Vagina (tissue), 2 donors: ENCODE measurements around the gene DOK7. TPM values are rescaled to one million over a fixed set of nuclear protein-coding genes. Genes with fewer than 3 reads are reported as not detected.

Experiments
- DNase-seq, 2 donors: peaks; one replicate each; pipeline ENCODE4 v3.0.0-alpha.2; 2017; ENCODE audit errors: extremely low spot score in 2 of 2
- H3K27ac ChIP-seq: fragments of 200-600 bp; sonication (generic); one replicate; pipeline ENCODE4 v1.5.1; 2019
- H3K27me3 ChIP-seq: fragments of 200-600 bp; sonication (generic); one replicate; pipeline ENCODE4 v1.5.1; 2019
- H3K36me3 ChIP-seq, 2 donors: fragments of 200-600 bp; sonication (generic); one replicate each; pipeline ENCODE4 v1.5.1; 2017 to 2019
- H3K4me1 ChIP-seq: fragments of 200-600 bp; sonication (generic); one replicate; pipeline ENCODE4 v1.5.1; 2019
- H3K4me3 ChIP-seq, 2 donors: fragments of 200-600 bp; sonication (generic); 1 replicate in 1 of 2; 2 replicates in 1 of 2; pipeline ENCODE4 v1.5.1; 2016 to 2019
- H3K9me3 ChIP-seq: fragments of 200-600 bp; sonication (generic); one replicate; pipeline ENCODE4 v1.5.1; 2019
- POLR2A ChIP-seq, 2 donors: fragments of 450-650 bp; IDR thresholded peaks; one replicate each; pipeline ENCODE4 v1.6.1; 2017; ENCODE audit warnings: antibody characterized with exemption in 2 of 2, mild to moderate bottlenecking in 2 of 2, moderate library complexity in 2 of 2
- POLR2AphosphoS5 ChIP-seq, 2 donors: sonication (generic); formaldehyde crosslinking; IDR thresholded peaks; one replicate each; pipeline ENCODE4 v1.9.0; 2017; ENCODE audit warnings: antibody characterized with exemption in 2 of 2, mild to moderate bottlenecking in 2 of 2, low read depth in 1 of 2; ENCODE audit not compliant: insufficient read depth in 1 of 2
- intact Hi-C: fragments of 100-400 bp; cut with DNase I; formaldehyde crosslinking; loops from one replicate; pipeline ENCODE4 v1.15.1; 2023
- total RNA-seq: library from RNA; depleted of rRNA; stranded (reverse); fragments of >200 nt; gene quantifications from one replicate; pipeline ENCODE4 v1.2.3, GENCODE V29; 2016
- TF ChIP-seq, protein P1 (sequence below), 3 experiments: fragments of 450-650 bp in 2 of 3; fragments of 200-600 bp in 1 of 3; sonication (generic) in 1 of 3; IDR thresholded peaks; one replicate each; pipeline ENCODE4 v1.5.1; 2017 to 2019; ENCODE audit warnings: antibody characterized with exemption in 3 of 3, mild to moderate bottlenecking in 2 of 3, moderate library complexity in 2 of 3

Gene DOK7
- total RNA-seq, 1 donor from 2014 or later, result 4.7 TPM

DNA sequence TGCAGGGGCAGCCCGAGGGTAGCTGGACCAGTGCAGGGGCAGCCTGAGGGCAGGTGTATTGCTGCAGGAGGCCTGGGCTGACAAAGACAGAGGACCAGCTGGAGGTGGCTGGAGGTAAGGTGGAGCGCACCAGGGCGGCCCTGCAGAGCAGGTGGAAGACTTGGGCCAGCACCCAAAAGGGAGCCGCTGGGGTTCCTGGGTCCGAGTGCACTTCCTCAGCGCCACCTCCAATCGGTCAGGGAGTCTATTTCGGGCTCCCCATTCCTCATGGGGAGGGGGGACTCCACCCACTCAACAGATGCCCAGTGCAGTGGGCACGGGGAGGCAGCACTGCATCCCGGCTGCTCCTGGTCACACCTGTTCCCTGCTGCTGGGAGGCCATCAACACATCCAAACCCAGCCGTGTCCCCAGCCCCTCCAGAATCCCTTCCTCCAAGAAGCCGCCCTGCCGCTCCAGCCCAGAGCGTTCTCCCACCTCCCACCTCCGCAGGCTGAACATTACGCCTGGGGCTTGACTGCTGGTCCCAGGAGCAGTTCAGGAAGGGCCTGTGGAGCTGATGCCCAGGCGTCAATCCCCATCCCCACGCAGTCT lies 67.7 kb downstream of the DOK7 start:
- intact Hi-C loops, result no loop called here
- no peak for DNase-seq
- Histone ChIP-seq H3K36me3 (peaks cover 0 to 7% of the 10 kb centered on the region in 2 donors), H3K9me3 (no peaks in the 10 kb centered on the region), H3K4me3 (peak overlapping the region; percentile 77 to 99), H3K27me3 (no peaks in the 10 kb centered on the region), H3K27ac (no peak overlapping the region), H3K4me1 (peaks cover 32% of the 10 kb centered on the region)
- no peak for TF ChIP-seq POLR2AphosphoS5 (IDR thresholded peaks at IDR 0.05; ENCODE audit: insufficient read depth in 1 of 2, low read depth in 1 of 2)
- TF ChIP-seq, protein P1, sequence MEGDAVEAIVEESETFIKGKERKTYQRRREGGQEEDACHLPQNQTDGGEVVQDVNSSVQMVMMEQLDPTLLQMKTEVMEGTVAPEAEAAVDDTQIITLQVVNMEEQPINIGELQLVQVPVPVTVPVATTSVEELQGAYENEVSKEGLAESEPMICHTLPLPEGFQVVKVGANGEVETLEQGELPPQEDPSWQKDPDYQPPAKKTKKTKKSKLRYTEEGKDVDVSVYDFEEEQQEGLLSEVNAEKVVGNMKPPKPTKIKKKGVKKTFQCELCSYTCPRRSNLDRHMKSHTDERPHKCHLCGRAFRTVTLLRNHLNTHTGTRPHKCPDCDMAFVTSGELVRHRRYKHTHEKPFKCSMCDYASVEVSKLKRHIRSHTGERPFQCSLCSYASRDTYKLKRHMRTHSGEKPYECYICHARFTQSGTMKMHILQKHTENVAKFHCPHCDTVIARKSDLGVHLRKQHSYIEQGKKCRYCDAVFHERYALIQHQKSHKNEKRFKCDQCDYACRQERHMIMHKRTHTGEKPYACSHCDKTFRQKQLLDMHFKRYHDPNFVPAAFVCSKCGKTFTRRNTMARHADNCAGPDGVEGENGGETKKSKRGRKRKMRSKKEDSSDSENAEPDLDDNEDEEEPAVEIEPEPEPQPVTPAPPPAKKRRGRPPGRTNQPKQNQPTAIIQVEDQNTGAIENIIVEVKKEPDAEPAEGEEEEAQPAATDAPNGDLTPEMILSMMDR (IDR thresholded peaks at IDR 0.05), result no peak
- no peak for TF ChIP-seq POLR2A (IDR thresholded peaks at IDR 0.05)

DNA sequence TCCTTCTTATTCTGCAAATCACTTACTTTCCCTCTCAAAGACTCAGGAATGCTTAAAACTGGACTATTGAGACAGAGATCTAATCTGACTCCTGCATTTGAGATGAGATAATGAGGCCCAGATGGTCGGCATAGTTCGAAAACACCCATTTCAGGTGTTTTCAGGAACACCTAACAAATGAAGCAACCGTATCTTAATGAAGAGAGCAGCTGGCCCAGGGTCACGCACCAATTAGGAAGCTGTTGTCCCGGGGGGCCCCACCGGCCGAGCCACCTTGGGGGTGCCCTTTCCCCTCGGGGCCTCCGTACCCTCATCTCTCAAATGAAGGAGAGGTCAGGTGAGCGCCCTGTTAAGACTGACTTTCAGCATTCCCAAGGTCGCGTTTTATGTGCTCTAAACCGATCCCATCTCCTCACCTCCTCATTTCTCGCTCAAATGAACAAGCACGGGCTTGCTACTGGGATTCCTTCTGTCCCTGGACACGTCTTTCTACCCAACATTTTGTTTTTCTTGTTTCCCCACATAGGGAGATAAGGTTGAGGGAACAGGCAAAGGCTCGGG lies 68.3 kb downstream of the DOK7 start:
- DNase-seq, result no peak
- Histone ChIP-seq H3K27ac (no peak overlapping the region), H3K4me1 (peaks cover 32% of the 10 kb centered on the region), H3K4me3 (peak overlapping the region; percentile 77 to 99), H3K27me3 (no peaks in the 10 kb centered on the region), H3K9me3 (no peaks in the 10 kb centered on the region), H3K36me3 (peaks cover 0 to 7% of the 10 kb centered on the region in 2 donors)
- TF ChIP-seq POLR2AphosphoS5 (IDR thresholded peaks at IDR 0.05; ENCODE audit: insufficient read depth in 1 of 2, low read depth in 1 of 2) (no peak), POLR2A (IDR thresholded peaks at IDR 0.05) (no peak)
- TF ChIP-seq, protein P1 (IDR thresholded peaks at IDR 0.05), result no peak
- intact Hi-C loops, result no loop called here

DNA sequence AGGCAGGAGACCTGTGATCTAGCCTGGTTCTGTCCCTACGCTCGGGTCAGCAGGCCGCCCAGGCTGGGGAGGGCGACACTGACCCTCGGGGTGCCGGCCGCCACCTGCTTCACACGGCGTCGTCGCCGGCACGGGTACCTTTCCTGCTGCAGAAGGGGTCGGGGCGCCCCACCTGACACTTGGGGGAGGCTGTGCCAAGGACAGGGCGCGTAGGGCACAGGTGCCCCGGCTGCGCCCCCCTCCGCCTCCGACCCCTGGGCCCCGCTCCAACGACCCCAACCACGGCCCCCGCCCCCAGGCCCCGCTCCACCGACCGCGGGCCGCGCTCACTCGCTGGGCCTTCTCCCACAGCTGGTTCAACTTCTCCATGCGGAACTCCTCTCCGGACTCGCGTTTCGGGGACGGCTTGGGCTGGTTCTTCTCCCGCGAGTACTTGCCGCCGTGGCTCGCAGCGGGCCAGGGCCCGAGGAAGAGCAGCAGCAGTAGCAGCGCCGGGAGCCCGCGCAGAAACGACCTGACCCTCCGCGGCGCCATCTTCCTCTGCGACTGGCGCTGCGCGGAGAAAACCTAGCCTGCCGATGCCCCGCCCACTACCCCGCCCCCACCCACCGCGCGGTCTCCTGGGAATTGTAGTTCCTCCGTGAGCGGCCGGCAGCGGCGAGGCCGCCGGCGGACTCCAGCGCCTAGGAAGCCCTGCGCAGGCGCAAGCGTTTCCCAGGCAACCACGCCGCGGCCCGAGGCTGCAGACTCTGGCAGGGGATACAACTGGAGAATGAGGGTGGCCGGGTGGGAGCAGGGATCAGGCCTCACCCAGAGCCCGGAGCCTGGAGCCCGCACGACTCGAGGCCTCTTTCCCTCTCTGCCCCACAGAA lies 69.0 kb downstream of the DOK7 start, which contains the start of gene LRPAP1:
TSS of gene LRPAP1 (minus strand) at position 544 of the 872 bp plus-strand sequence. CDS start at position 534, 10 bp downstream.
- no peak for DNase-seq
- H3K4me1 ChIP-seq, result peaks cover 32% of the 10 kb centered on the region
- peak within 1 kb of the TSS; percentile 22 for H3K27ac ChIP-seq
- H3K9me3 ChIP-seq, result no peaks in the 10 kb centered on the region
- TF ChIP-seq POLR2AphosphoS5 (IDR thresholded peaks at IDR 0.05; ENCODE audit: insufficient read depth in 1 of 2, low read depth in 1 of 2) (peak; percentile 67 to 92), POLR2A (IDR thresholded peaks at IDR 0.05) (peak in 1 of 2 donors; percentile 84)
- TF ChIP-seq, protein P1 (IDR thresholded peaks at IDR 0.05), result no peak
- peak within 1 kb of the TSS; percentile 77 to 99 for H3K4me3 ChIP-seq
- H3K27me3 ChIP-seq, result no peaks in the 10 kb centered on the region
- H3K36me3 ChIP-seq, result peaks cover 0 to 7% of the 10 kb centered on the region in 2 donors
- intact Hi-C loops, result no loop called here

DNA sequence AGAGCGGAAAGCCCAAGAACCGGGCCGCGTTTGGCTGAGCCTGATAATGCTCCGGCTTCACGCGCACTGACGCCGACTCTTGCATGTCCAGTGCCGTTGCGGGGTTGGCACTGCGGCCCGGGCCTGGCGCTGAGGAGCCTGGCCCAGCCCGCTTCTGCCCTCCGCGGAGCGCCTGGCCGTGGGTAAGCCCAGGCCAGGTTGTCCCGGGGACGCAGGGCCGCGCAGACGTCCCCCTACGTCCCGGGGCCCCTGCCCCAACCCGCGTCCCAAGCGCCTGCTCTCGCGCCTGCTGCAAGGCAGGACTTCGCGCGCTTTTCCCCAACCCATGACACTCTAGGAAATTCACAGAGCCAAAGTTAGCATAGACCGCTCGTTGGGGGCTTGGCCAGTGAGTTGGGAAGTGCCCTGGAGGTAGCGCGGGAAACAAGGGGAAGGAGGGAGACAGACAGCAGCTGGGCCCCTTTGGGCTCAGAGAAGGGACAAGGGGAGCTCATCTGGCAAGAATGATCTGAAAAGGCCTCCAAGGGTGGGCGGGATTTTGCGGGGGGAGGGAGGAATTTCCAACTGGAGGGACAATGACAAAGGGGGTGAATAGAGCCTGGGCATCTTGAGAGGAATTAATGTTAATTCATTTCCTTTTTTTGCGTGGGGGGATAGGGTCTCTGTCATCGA lies 69.8 kb downstream of the DOK7 start:
- H3K36me3 ChIP-seq, result peaks cover 0 to 7% of the 10 kb centered on the region in 2 donors
- no peaks in the 10 kb centered on the region for H3K9me3 ChIP-seq
- H3K27ac ChIP-seq, result no peak overlapping the region
- TF ChIP-seq, protein P1 (IDR thresholded peaks at IDR 0.05), result no peak
- no peak for TF ChIP-seq POLR2A (IDR thresholded peaks at IDR 0.05)
- no peak for TF ChIP-seq POLR2AphosphoS5 (IDR thresholded peaks at IDR 0.05; ENCODE audit: insufficient read depth in 1 of 2, low read depth in 1 of 2)
- intact Hi-C loops, result no loop called here
- H3K27me3 ChIP-seq, result no peaks in the 10 kb centered on the region
- peaks cover 32% of the 10 kb centered on the region for H3K4me1 ChIP-seq
- no peak for DNase-seq
- peak overlapping the region; percentile 77 to 99 for H3K4me3 ChIP-seq
